HG03280 (cell line): ENCODE data around the gene COIL.

ENCODE experiments used
- ATAC-seq: cut with Tn5 transposase; IDR thresholded peaks from one replicate; pipeline ENCODE4 v1.9.1; 2021; ENCODE audit warnings: mild to moderate bottlenecking, moderate library complexity; ENCODE audit not compliant: unreplicated experiment

Gene COIL

GRCh38 chr17:56912105-56912999, 48.5 kb downstream of the COIL start:
- ATAC-seq, result no peak

GRCh38 chr17:56910509-56911235, 50.2 kb downstream of the COIL start:
- ATAC-seq, result no peak

DNA sequence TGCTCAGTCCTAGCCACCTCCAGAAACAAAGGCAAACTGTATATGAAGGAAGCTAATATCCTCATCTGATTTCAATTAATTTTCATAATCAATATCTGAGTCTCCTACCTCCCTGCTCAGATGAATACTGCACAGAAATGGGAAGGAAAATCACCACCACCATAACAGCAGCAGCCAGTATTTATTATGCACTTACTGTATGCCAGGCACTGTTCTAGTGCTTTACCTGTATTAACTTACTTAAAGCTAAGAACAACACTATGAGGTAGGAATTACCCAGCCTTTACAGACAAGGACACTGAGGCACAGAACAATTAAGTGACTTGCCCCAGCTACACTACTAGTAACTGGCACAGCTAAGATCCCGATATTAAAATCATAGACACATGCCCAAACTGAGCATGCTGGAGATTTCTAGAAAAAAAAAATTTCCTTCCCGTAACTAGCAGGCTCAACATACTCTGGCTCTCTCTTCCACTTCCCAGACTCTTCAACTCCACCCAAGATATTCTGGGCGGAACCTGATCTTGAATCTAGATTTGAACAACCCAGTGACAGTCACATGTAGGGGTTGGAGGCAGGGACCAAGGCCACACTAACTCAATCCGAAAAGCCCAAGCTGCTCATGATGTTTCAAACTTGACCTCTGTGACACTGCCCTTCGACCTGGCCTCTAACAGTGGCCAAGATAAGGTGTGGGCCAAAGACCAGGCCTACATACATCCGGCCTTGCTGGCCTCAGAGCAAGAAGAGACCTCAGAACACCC, 50.9 kb downstream of the COIL start:
- no peak for ATAC-seq

DNA sequence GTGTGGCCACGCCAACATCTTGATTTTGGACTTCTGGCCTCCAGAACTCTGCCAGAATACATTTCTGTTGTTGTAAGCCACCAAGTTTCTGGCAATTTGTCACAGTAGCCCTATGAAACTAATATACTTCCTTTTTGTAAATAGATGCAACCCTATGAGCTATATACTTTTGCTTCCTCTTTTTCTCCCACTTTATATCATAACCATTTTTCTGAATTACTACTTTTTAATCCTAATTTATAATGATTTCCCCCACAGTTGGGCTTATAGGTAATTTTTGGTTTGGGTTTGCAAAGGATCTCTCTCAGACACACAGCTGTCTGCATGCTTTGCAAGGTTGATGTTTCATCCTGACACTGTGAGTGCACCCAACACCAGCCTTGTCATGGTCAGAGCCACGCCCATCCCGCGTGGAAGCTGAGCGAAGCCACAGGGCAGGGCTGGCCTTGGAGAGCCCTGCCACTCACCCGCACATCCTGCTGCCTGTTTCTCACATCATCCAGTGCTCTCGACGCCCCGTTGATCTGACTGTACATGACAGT, 52.8 kb downstream of the COIL start:
- ATAC-seq, result peak; percentile 70

GRCh38 chr17:56903560-56903959, 57.3 kb downstream of the COIL start:
- no peak for ATAC-seq

- no peak for ATAC-seq
These were observed 58.5 kb downstream of the COIL start for GRCh38 chr17:56902348-56902747.

DNA sequence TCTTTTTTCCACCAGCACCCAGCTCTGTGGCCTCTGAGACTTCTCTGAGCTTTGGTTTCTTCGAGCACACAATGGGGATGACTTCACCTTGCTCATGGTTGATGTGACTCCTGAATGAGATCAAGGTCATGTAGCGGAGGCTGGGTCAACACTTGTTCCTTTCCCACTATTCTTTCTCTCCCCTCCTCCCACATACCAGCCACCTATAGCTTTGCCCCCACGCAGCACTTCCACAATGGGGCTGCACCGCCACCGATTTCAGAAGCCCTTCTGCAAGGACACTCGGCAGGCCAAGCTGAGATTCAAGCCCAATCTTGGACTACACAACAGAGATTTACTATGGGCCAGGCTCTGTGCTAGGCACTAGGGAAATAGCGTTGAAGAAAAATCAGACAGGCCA, 61.4 kb downstream of the COIL start:
- no peak for ATAC-seq

DNA sequence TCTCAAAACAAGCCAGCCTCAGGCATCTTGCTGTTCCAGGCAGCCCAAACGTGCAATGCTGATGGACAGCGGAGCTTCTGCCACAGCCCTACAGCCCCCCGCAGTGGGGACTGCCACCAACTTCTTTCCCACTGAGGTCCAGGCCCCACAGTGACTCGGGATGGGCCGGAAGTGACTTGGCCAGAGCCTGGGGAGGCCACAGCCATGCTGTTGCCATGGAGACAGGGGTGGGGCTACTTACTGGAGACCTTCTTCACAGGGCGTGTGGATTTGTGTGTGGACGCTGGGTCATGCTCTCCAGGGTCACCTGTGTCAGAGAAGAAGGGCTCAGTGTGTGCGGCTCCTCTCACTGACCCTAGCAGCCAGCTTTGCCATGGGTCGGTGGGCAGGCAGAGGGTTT, 62.0 kb downstream of the COIL start:
- no peak for ATAC-seq

DNA sequence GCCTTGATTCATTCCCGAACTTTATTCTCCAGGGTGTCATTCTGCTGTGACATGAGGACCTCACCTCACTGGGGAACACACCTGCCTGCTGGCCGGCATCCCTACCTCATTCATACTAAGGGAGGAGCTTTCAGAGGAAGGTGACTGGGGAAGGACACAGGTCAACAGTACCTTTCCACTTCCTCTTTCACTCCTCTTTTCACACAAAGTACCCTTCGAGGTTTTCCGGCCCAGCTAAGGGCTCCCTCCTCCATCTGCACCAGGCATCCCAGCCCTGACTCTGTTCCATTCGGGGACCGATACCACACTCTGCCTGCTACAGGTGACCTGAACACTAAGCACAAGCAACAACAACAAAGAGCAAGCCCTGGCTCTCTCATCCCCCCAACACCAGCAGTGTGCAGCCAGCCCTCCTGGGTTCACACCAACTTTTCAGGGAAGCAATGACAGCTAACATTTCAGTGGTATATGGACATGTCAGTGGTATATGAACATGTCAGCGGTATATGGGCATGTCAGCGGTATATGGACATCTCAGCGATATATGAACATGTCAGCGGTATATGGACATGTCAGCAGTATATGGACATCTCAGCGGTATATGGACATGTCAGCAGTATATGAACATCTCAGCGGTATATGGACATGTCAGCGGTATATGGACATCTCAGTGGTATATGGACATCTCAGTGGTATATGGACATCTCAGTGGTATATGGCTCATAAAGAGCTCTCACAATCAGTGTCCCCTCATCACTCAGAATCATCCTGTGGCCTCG, 63.0 kb downstream of the COIL start:
- ATAC-seq, result no peak

DNA sequence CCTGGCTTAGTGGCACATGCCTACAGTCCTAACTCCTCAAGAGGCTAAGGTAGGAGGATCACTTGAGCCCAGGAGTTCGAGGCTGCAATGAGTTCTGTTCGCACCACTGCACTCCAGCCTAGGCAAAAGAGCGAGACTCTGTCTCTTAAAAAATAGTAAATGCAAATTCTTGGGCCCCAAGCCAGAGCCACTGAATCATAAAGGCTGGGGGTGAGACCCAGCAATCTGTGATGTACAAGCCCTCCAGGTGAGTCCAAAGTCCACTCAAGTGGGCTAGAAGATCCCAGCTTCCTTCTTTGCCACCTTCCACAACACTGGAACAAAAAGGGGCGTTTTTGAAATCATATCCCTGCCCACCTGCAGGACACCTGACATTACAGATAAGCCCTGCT, 63.9 kb downstream of the COIL start:
- ATAC-seq, result no peak

DNA sequence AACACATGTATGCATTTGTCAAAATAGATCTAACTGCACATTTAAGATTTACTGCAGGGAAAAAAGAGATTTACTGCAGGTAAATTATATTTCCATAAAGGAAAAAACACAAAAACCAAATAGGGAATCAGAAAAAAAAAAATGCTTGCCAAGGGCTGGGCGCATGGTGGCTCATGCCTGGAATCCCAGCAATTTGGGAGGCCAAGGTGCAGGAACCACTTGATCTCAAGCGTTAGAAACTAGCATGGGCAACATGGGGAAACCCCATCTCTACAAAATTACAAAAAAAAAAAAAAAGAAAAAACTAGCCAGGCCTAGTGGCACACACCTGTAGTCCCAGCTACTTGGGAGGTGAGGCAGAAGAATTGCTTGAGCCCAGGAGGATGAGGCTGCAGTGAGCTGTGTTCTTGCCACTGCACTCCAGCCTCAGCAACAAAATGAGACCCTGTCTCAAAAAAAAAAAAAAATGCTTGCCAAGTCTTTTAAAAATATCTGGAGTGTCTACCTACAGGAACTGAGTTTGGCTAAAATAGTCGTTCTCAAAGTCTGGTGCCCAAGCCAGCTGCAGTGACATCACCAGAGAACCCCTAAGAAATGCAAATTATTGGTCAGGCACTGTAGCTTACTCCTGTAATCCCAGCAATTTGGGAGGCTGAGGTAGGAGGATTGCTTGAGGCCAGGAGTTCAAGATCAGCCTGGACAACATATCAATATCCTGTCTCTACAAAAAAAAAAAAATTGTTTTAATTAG, 64.5 kb downstream of the COIL start:
- no peak for ATAC-seq

DNA sequence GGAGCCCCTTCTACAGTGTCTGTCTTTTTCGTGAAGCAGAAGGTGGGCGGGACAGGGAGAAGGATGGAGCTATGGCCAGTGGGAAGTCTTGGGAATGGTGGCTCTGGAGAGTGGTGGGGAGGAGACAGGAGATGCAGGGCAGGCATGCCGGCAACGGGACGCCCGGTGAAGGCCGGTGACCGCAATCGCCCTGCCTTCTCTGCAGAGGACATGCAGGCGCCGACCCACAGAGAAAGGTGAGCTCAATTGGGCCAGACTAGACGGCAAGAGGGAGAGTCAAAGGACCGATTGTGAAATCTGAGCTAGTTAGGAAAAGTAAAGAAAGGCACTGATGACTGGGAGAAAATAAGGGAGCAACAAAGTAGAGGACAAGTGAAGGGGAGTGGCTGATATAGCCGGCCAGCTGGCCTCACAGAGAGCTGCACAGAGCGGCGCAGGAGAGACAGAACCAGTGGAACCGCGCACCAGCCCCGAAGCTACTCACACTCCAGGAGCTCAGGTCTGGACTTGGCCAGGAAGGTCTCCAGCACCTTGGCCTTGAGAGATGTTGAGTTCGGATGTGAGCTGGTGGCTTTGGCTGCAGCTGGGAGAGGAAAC, 65.9 kb downstream of the COIL start:
- no peak for ATAC-seq

GRCh38 chr17:56893503-56893902, 67.3 kb downstream of the COIL start:
- no peak for ATAC-seq

- no peak for ATAC-seq
These were observed 68.5 kb downstream of the COIL start for GRCh38 chr17:56892333-56892732.

DNA sequence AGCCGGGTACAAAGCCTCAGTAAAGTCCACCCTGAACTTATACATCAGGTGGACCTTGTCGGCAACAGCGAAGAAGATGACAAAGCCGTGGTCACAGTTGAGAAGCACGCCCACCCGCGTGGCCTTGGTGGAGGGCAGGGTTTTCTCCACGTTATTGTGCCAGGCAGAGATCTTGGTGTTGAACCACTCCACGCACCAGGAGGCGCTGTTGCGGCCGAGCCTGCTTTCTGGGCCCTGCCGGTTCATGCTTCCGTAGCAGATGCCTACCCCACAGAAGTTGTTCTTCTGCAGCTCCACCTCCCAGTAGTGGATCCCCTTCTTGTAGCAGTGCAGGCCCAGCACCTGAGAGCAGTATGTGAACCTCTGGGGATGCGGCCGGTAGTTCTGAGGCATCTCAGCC, 69.1 kb downstream of the COIL start:
- ATAC-seq, result no peak

DNA sequence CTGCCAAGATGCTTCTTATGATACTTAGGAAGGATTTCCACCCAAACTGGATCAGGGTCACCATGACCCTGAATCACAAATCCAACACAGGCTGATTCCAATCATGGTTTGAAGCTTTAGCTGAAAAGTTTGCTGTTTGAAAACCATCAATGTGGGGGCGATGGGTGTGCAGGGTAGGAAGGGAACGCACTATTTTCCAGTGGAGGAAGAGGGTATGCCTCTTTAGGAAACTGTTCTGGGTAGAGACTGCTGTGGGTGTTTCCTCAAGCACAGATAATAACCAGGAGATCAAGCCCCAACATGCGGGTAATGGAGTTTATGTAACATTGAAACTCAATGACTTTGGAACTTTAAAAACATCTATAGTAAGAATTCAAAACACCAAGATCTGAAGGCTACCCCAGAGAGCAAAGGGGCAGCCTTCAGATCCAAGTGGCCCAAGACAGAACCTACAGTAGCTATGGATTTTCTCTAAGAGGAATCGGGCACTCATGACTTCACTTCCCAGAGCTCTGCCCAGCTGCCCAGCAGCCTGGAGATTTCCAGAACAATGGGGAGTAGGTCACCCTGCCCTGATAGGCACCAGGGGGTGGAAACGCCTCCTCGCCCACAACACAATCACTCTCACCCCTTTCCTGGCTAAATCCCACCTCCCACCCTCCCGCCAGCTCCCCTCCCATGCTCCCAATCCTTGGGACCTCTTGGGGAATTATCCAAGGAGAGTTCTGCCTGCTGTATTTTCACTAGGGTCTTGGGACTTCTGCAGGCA, 69.8 kb downstream of the COIL start:
- no peak for ATAC-seq

GRCh38 chr17:56890390-56890789, 70.5 kb downstream of the COIL start:
- ATAC-seq, result no peak
